ENCODE data around the gene MS4A12.
"Not testable (repeated sequence)": the region's sequence is repeated elsewhere in the genome, so short reads cannot be mapped to it uniquely, and the experiment has no call there.

The MS4A12 gene

GRCh38 chr11:60492488-60493009 lies at the start of gene MS4A12:
MS4A12 (plus strand) TSS chr11:60492778; CDS start chr11:60497319, 4,541 bp downstream.
- no peak for DNase-seq (ENCODE audit: low spot score)

GRCh38 chr11:60447070-60447469 lies 45.5 kb upstream of the MS4A12 start:
- DNase-seq (ENCODE audit: low spot score): no peak

GRCh38 chr11:60447846-60448245 lies 44.7 kb upstream of the MS4A12 start:
- DNase-seq (ENCODE audit: low spot score): no peak

GRCh38 chr11:60451185-60451584 lies 41.4 kb upstream of the MS4A12 start:
- DNase-seq (ENCODE audit: low spot score): not testable (repeated sequence)

GRCh38 chr11:60454212-60454611 lies 38.4 kb upstream of the MS4A12 start:
- DNase-seq (ENCODE audit: low spot score): no peak

- no peak for DNase-seq (ENCODE audit: low spot score)
Observed at GRCh38 chr11:60455531-60456042, 37.0 kb upstream of the MS4A12 start, which contains the start of gene MS4A1. MS4A1 (plus strand) TSS chr11:60455847; CDS start chr11:60462375, 6,528 bp downstream.

GRCh38 chr11:60457576-60457975 lies 35.0 kb upstream of the MS4A12 start:
- no peak for DNase-seq (ENCODE audit: low spot score)

- DNase-seq (ENCODE audit: low spot score): no peak
Observed at GRCh38 chr11:60459345-60459744, 33.2 kb upstream of the MS4A12 start.

GRCh38 chr11:60468829-60469228 lies 23.7 kb upstream of the MS4A12 start:
- DNase-seq (ENCODE audit: low spot score): no peak

- DNase-seq (ENCODE audit: low spot score): no peak
Observed at GRCh38 chr11:60469723-60470122, 22.9 kb upstream of the MS4A12 start.

GRCh38 chr11:60477035-60477445 lies 15.5 kb upstream of the MS4A12 start:
- DNase-seq (ENCODE audit: low spot score): no peak

- no peak for DNase-seq (ENCODE audit: low spot score)
Observed at GRCh38 chr11:60482361-60482760, 10.2 kb upstream of the MS4A12 start.

GRCh38 chr11:60485987-60486386 lies 6.6 kb upstream of the MS4A12 start:
- no peak for DNase-seq (ENCODE audit: low spot score)

- no peak for DNase-seq (ENCODE audit: low spot score)
Observed at GRCh38 chr11:60493454-60493853, 876 bp downstream of the MS4A12 start.

- no peak for DNase-seq (ENCODE audit: low spot score)
Observed at GRCh38 chr11:60498399-60498798, 5.8 kb downstream of the MS4A12 start.

- no peak for DNase-seq (ENCODE audit: low spot score)
Observed at GRCh38 chr11:60498853-60499252, 6.3 kb downstream of the MS4A12 start.

GRCh38 chr11:60500276-60500910 lies 7.8 kb downstream of the MS4A12 start:
- DNase-seq (ENCODE audit: low spot score): no peak

GRCh38 chr11:60502221-60502775 lies 9.7 kb downstream of the MS4A12 start:
- DNase-seq (ENCODE audit: low spot score): no peak

GRCh38 chr11:60504219-60504905 lies 11.8 kb downstream of the MS4A12 start:
- DNase-seq (ENCODE audit: low spot score): no peak

- DNase-seq (ENCODE audit: low spot score): not testable (repeated sequence)
Observed at GRCh38 chr11:60509609-60510008, 17.0 kb downstream of the MS4A12 start.

GRCh38 chr11:60510209-60510608 lies 17.6 kb downstream of the MS4A12 start:
- not testable (repeated sequence) for DNase-seq (ENCODE audit: low spot score)

- DNase-seq (ENCODE audit: low spot score): no peak
Observed at GRCh38 chr11:60511393-60511792, 18.8 kb downstream of the MS4A12 start.
